ENCODE data around the gene PPCDC. TPM values are rescaled to one million over a fixed set of nuclear protein-coding genes. Genes with fewer than 3 reads are reported as not detected.

PPCDC gene
- total RNA-seq, 2 donors from 2014 or later = 8.9 to 9.5 TPM

DNA sequence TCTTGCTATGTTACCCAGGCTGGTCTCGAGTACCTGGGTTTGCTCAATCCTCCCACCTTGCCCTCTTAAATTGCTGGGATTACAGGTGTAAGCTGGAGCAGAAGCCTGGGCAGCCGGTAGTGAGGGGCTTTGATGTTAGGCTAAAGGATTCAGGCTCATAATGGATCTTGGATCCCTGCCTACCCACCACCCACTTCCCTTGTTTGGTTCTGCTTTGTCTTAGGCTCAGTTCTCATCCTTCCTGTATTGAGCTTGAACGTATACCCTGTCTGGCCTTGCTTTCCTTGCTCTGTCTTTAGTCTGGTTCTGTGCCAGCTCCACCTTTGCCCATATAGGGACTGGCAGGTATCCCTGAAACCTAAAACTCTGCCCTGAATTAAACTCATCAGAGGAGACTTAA lies 1.7 kb downstream of the PPCDC start:
- H3K4me3 Mint-ChIP-seq = peak overlapping the region; percentile 99
- ATAC-seq (no peak), DNase-seq (no peak)
- peaks cover 20% of the 10 kb centered on the region for H3K4me1 Mint-ChIP-seq
- no peaks in the 10 kb centered on the region for H3K36me3 Mint-ChIP-seq (ENCODE audit: low read depth)
- no peaks in the 10 kb centered on the region for H3K27me3 Mint-ChIP-seq
- H3K9me3 ChIP-seq (ENCODE audit: control insufficient read depth, low read length, poor library complexity, severe bottlenecking) = no peaks in the 10 kb centered on the region
- peak overlapping the region; percentile 93 for H3K27ac Mint-ChIP-seq

DNA sequence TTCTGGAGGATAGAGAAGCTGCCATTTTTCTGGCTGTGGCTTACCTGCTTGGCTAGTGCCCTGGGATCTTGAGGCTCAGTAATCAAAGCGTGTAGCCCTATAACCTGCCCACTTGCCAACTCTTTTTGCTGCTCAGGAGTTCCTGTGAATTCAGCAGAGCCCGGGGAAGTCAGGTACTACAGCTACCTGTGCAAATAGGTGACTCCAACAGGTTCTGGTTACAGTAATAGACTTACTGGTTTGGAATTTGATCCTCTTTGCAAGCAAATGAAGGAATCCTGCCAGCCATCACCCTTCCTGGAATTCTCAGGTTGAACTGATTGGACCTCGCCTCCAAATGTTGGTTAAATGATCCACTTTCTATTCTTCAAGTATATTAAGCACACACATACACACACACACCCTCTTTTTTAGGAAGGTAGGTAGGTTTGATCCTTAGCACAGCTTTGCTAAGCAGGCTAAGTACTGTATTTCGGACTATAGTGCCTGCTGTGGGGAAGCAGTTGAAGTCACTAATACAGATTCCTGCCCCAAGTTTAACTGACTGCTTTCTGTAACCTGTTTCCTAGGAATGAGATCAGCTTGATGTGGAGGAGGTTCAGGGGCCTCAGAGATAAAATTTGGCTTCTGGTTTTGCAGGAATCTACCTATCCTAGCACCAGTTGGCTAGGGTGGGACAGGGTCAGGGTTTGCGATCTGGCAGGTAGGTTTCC lies 2.3 kb downstream of the PPCDC start:
- Mint-ChIP-seq H3K27me3 (no peaks in the 10 kb centered on the region), H3K4me1 (peaks cover 21% of the 10 kb centered on the region)
- no peak for ATAC-seq

DNA sequence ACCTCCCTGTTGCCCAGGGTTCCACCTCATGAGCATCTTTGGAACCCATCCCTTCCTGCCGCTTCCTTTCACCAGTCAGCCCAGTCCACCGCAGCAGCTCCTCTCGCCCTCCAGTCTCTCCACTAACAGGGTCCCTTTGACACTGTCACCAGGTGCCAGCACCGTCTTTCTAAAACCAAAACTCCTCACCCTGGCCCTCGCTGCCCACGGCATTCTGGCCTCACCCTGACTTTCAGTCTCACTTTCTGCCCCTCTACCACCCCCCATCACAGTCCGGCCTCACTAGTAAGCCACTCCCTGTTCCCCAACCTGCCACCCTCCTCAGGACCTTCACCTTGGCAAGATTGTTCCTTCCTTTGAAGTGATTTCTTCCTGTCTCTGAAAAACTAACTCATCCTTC lies 4.2 kb downstream of the PPCDC start:
- ATAC-seq = no peak
- H3K27ac Mint-ChIP-seq = peak overlapping the region; percentile 70
- H3K27me3 Mint-ChIP-seq = no peaks in the 10 kb centered on the region
- H3K36me3 Mint-ChIP-seq (ENCODE audit: low read depth) = no peaks in the 10 kb centered on the region
- no peaks in the 10 kb centered on the region for H3K9me3 ChIP-seq (ENCODE audit: control insufficient read depth, low read length, poor library complexity, severe bottlenecking)
- no peak overlapping the region for H3K4me3 Mint-ChIP-seq
- DNase-seq = no peak
- H3K4me1 Mint-ChIP-seq = peaks cover 30% of the 10 kb centered on the region

More for the DNA sequence above, 2.3 kb downstream of the PPCDC start:
- peak overlapping the region; percentile 93 for H3K27ac Mint-ChIP-seq
- H3K4me3 Mint-ChIP-seq = peak overlapping the region; percentile 99
- H3K9me3 ChIP-seq (ENCODE audit: control insufficient read depth, low read length, poor library complexity, severe bottlenecking) = no peaks in the 10 kb centered on the region
- H3K36me3 Mint-ChIP-seq (ENCODE audit: low read depth) = no peaks in the 10 kb centered on the region
- DNase-seq = no peak

DNA sequence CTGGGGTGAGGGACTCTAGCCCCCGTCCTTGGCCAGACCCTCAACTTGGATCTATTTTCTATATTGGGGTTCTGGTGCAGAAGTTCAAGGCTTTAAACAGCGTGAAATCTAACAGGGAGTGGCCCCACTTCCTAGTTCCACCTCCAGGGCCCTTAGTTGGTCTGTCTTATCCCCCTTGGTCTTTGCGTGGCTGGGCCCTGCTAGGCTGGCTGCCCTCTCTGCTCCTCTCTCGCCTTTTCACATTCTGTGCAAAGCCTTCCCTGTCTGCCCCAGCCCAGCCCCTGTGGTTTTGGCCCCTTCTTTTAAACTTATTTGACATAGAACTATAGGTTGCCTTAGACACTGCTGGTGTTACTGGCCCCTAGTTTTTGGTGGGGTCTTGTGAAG lies 5.6 kb downstream of the PPCDC start:
- H3K27ac Mint-ChIP-seq = peak overlapping the region; percentile 34
- peaks cover 32% of the 10 kb centered on the region for H3K4me1 Mint-ChIP-seq
- no peaks in the 10 kb centered on the region for H3K27me3 Mint-ChIP-seq

DNA sequence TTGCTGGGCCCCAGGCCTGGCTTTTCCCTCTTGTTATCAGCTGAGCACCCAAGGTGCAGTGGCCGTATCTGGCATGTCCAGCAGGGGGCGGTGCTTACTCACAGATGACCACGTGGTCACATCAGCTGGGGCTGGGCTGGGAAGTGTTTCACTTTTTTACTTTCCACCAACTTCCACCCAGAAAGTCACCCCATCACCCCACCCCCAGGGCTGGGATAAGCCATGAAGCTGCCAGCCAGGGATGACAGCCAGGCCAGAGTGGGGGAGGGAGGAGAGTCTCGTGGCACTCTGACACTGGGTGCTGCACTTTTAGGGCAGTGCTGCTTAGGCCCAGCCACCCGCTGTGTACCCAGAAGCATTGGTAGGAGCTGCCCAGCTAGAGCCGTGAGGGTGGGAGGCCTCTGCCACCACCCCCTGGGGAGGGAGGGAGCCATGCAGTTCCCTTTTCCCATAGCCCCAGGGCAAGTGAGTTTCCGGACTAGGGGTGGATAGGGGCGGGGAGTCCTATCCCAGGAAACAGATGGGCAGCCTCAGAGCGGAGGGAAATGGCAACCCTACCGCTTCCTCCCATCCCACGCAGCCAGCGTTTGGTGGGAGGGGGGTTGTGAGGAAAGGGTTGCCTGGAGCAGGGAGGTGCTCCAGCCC lies 6.1 kb downstream of the PPCDC start:
- Mint-ChIP-seq H3K36me3 (ENCODE audit: low read depth) (no peaks in the 10 kb centered on the region), H3K27ac (peak overlapping the region; percentile 34), H3K27me3 (no peaks in the 10 kb centered on the region), H3K4me1 (peaks cover 32% of the 10 kb centered on the region), H3K4me3 (peak overlapping the region; percentile 61)
- DNase-seq (peak; percentile 70 to 85 (median 76)), ATAC-seq (peak; percentile 97)
- H3K9me3 ChIP-seq (ENCODE audit: control insufficient read depth, low read length, poor library complexity, severe bottlenecking) = no peaks in the 10 kb centered on the region

More for the DNA sequence above, 5.6 kb downstream of the PPCDC start:
- H3K36me3 Mint-ChIP-seq (ENCODE audit: low read depth) = no peaks in the 10 kb centered on the region
- no peak for DNase-seq
- no peaks in the 10 kb centered on the region for H3K9me3 ChIP-seq (ENCODE audit: control insufficient read depth, low read length, poor library complexity, severe bottlenecking)
- peak; percentile 32 for ATAC-seq
- H3K4me3 Mint-ChIP-seq = no peak overlapping the region

DNA sequence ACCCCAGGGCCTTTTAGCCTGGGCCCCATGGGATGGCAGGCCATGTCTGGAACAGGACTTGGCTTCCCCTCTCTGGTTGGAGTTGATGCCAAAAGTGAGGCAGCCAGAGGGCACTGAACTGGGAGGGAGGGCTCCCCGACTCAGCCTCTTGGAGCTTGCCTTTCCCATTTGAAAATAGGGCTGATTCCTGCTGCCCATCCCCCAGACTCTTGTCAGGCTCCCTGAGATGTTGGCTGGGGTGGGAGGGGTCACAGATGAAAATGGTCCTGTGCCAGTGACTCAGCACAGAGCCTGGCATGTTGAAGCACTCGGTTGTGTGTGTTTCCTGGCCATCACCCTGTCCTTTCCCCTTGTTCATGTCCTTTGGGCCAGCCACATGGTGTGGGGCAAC lies 6.6 kb downstream of the PPCDC start:
- Mint-ChIP-seq H3K4me1 (peaks cover 29% of the 10 kb centered on the region), H3K27ac (no peak overlapping the region), H3K27me3 (no peaks in the 10 kb centered on the region), H3K4me3 (no peak overlapping the region), H3K36me3 (ENCODE audit: low read depth) (no peaks in the 10 kb centered on the region)
- H3K9me3 ChIP-seq (ENCODE audit: control insufficient read depth, low read length, poor library complexity, severe bottlenecking) = no peaks in the 10 kb centered on the region
- ATAC-seq = no peak
- no peak for DNase-seq

DNA sequence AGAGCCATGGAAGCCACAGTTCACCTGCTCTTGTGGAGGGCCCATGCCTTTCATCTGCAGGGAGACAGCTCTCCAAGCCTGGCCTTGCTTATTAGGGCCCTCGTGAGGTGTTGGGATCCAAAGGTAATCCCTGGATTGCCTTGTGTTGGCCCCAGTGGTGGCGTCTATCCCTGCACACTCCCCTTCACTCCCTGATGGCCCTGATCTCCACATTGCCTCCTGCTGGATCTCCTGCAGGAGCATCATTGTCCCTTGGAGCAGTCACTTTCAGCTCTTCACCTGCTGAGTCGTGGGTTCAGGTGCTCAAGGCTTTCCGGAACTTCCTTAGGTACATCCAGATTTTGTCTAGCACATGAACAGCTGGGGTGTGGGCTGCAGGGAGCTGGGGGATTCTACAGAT lies 7.0 kb downstream of the PPCDC start:
- H3K4me3 Mint-ChIP-seq = no peak overlapping the region

DNA sequence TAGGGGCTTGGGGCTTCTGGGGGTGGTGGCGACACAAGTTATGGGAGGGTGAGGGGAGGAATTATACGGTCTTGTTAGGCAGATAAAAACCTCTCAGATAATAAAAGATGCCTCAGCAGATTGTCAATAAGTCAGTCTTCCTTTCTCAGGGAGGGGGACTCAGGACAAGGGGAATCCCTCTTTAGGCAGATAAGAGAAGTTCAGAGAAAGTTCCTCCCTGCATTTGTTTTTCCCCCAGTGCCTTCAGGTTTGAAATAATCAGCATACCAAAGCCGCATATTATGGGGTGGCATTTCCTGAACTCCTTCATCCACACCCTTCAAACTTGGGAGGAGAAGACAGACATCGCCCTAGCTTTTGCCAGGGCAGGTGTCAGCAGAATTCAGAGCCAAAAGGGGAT lies 8.5 kb downstream of the PPCDC start:
- peaks cover 6% of the 10 kb centered on the region for H3K36me3 Mint-ChIP-seq (ENCODE audit: low read depth)
- DNase-seq = no peak
- no peaks in the 10 kb centered on the region for H3K27me3 Mint-ChIP-seq
- H3K4me1 Mint-ChIP-seq = peaks cover 29% of the 10 kb centered on the region
- H3K27ac Mint-ChIP-seq = peak overlapping the region; percentile 68
- H3K9me3 ChIP-seq (ENCODE audit: control insufficient read depth, low read length, poor library complexity, severe bottlenecking) = no peaks in the 10 kb centered on the region
- H3K4me3 Mint-ChIP-seq = no peak overlapping the region
- no peak for ATAC-seq

More for the DNA sequence above, 7.0 kb downstream of the PPCDC start:
- no peaks in the 10 kb centered on the region for H3K9me3 ChIP-seq (ENCODE audit: control insufficient read depth, low read length, poor library complexity, severe bottlenecking)
- DNase-seq = no peak
- H3K27ac Mint-ChIP-seq = no peak overlapping the region
- H3K4me1 Mint-ChIP-seq = peaks cover 25% of the 10 kb centered on the region
- no peaks in the 10 kb centered on the region for H3K36me3 Mint-ChIP-seq (ENCODE audit: low read depth)
- ATAC-seq = no peak
- no peaks in the 10 kb centered on the region for H3K27me3 Mint-ChIP-seq

DNA sequence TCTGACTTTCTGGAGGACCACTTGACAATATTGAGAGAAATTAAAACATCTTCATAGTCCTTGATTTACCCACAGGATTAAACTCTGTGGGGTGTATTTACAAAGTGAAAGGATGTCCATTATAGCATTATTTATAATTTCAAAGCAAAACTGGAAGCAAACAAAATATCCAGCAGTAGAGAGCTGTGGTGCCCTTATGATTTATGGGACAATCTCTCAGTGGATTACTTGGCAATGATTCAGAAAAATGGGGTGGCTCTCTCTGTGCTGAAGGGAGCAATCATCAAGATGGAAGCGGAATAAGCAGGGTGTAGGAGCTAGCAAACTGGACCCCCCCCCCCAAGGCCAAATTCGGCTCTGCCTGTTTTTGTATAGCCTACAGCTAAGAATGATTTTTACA lies 9.0 kb downstream of the PPCDC start:
- Mint-ChIP-seq H3K36me3 (ENCODE audit: low read depth) (peaks cover 6% of the 10 kb centered on the region), H3K4me1 (peaks cover 34% of the 10 kb centered on the region), H3K27me3 (no peaks in the 10 kb centered on the region), H3K27ac (no peak overlapping the region), H3K4me3 (no peak overlapping the region)
- DNase-seq = no peak
- ATAC-seq = no peak
- H3K9me3 ChIP-seq (ENCODE audit: control insufficient read depth, low read length, poor library complexity, severe bottlenecking) = no peaks in the 10 kb centered on the region

DNA sequence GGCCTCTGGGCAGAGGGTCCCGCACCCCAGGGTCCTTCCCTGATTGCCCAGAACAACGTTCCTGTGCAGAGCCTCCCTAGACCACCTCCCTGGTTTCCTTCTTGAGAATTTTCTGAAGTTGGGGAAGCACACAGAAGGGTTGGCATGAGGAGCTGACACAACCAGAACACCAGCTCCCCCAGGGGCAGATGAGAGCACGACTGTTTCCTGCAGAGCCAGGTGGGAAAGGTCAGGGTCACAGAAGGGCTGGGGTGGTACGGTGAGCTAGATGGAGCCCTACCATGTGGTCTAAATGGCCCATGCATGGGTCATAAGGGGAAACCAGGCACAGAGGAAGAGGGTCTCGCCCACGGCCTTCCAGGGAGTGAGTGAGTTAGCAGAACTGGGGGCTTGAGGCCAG lies 10.4 kb downstream of the PPCDC start:
- no peaks in the 10 kb centered on the region for H3K27me3 Mint-ChIP-seq
- ATAC-seq (no peak), DNase-seq (no peak)
- no peak overlapping the region for H3K4me3 Mint-ChIP-seq
- H3K27ac Mint-ChIP-seq = peak overlapping the region; percentile 37
- H3K9me3 ChIP-seq (ENCODE audit: control insufficient read depth, low read length, poor library complexity, severe bottlenecking) = no peaks in the 10 kb centered on the region
- peaks cover 6% of the 10 kb centered on the region for H3K36me3 Mint-ChIP-seq (ENCODE audit: low read depth)
- H3K4me1 Mint-ChIP-seq = peaks cover 36% of the 10 kb centered on the region

DNA sequence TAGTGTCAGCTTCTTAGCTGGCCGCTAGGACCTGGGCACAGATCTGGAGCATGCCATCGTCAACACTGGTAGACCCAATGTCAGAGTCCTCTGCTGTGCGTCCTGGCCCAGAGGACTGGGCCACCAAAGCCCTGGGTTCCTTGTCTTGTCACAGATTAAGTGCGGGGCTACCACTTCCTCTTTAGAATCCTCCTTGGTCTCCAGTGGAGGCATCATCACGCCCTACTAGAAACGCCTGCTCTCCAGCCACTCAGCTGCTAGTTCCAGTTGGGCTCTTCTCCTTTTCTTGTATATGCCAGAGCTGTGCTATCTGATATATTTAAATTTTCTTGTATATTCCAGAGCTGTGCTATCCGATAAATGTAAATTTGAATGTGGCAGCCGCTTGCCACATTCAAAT lies 11.2 kb downstream of the PPCDC start:
- no peak for ATAC-seq

DNA sequence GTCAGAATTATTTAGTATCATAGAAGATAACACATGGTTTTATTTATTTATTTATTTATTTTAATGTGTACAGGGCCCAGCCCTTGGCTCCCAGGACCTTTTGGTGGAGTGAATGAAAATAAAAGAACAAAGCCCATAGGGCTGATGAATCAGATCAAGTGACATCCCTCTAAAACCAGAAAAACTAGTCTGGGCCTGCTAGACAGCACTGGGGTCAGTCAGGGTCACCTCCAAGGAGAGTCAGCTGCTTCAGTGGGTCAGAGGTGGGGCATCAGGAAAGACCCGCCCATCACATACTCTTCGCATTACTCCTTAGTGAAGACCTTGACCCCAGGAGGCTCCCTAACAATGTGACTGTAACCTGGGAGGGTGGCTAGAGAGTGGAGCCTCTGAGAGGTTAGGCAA lies 12.8 kb downstream of the PPCDC start:
- Mint-ChIP-seq H3K27ac (no peak overlapping the region), H3K4me1 (peaks cover 28% of the 10 kb centered on the region), H3K4me3 (no peak overlapping the region), H3K27me3 (no peaks in the 10 kb centered on the region), H3K36me3 (ENCODE audit: low read depth) (peaks cover 6% of the 10 kb centered on the region)
- H3K9me3 ChIP-seq (ENCODE audit: control insufficient read depth, low read length, poor library complexity, severe bottlenecking) = no peaks in the 10 kb centered on the region
- DNase-seq (no peak), ATAC-seq (no peak)

More for the DNA sequence above, 11.2 kb downstream of the PPCDC start:
- no peak for DNase-seq
- H3K4me3 Mint-ChIP-seq = no peak overlapping the region
- H3K27ac Mint-ChIP-seq = no peak overlapping the region
- H3K27me3 Mint-ChIP-seq = no peaks in the 10 kb centered on the region
- H3K9me3 ChIP-seq (ENCODE audit: control insufficient read depth, low read length, poor library complexity, severe bottlenecking) = no peaks in the 10 kb centered on the region
- peaks cover 35% of the 10 kb centered on the region for H3K4me1 Mint-ChIP-seq
- H3K36me3 Mint-ChIP-seq (ENCODE audit: low read depth) = peaks cover 6% of the 10 kb centered on the region

DNA sequence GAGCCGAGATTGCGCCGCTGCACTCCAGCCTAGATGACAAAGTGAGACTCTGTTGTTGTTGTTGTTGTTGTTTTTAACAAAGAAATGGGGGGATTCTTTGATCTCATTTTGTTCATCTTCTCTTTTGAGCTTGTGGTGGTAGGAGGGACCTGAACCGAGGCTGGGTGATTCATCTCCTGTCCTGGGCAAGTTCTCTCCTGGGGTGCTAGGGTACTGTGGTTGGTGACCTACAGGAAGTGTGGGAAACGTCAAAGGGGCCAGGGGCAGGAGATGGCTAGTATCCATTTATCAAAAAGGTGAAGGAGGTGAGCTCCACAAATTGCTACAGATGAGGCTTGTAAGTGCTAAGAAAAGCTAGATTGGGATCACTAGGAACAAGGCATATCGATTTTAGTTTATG lies 14.3 kb downstream of the PPCDC start:
- Mint-ChIP-seq H3K27me3 (no peaks in the 10 kb centered on the region), H3K36me3 (ENCODE audit: low read depth) (peaks cover 6% of the 10 kb centered on the region), H3K27ac (peak overlapping the region; percentile 77), H3K4me1 (peaks cover 27% of the 10 kb centered on the region), H3K4me3 (no peak overlapping the region)
- DNase-seq (no peak), ATAC-seq (no peak)
- no peaks in the 10 kb centered on the region for H3K9me3 ChIP-seq (ENCODE audit: control insufficient read depth, low read length, poor library complexity, severe bottlenecking)

DNA sequence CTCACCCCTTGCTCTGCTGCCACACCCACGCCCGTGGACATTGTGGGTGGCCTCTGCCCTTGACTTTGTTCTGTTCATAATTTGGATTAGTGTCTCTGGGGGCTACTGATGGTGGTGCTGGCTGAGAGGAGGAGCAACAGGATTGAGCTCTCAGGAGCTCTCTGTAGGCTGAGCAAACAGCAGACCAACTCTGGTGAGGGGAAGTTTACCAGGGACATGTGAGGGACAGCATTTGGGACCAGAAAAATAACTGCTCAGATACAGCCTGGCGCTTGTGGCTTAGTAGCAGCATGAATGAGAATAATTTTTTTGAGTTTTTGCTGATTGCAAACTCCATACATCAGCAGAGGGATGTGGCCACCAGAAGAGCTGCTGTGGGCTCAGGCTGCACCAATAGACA lies 14.8 kb downstream of the PPCDC start:
- DNase-seq (no peak), ATAC-seq (no peak)
- peaks cover 28% of the 10 kb centered on the region for H3K4me1 Mint-ChIP-seq
- peaks cover 6% of the 10 kb centered on the region for H3K36me3 Mint-ChIP-seq (ENCODE audit: low read depth)
- H3K9me3 ChIP-seq (ENCODE audit: control insufficient read depth, low read length, poor library complexity, severe bottlenecking) = no peaks in the 10 kb centered on the region
- no peaks in the 10 kb centered on the region for H3K27me3 Mint-ChIP-seq
- H3K27ac Mint-ChIP-seq = no peak overlapping the region
- H3K4me3 Mint-ChIP-seq = no peak overlapping the region
